Ovary (tissue), 9 donors: ENCODE data around the gene RSF1. TPM values are rescaled to one million over a fixed set of nuclear protein-coding genes. Genes with fewer than 3 reads are reported as not detected.
"Not testable (repeated sequence)": the region's sequence is repeated elsewhere in the genome, so short reads cannot be mapped to it uniquely, and the experiment has no call there.

Experiments used
- DNase-seq, 5 donors: peaks; one replicate each; pipeline ENCODE4 v3.0.0-alpha.2; 2019 to 2020
- H3K27ac ChIP-seq, 2 donors: fragments of 200-600 bp; one replicate each; pipeline versions ENCODE4 v1.5.1 to v1.8.0; 2019 to 2022
- H3K27me3 ChIP-seq: fragments of 200-600 bp; one replicate; pipeline ENCODE4 v1.8.0; 2022
- H3K36me3 ChIP-seq: fragments of 200-600 bp; sonication (generic); one replicate; pipeline ENCODE4 v1.5.1; 2019
- H3K4me1 ChIP-seq: one replicate; pipeline ENCODE4 v1.8.1; 2013; ENCODE audit warnings: mild to moderate bottlenecking, moderate library complexity; ENCODE audit not compliant: insufficient read depth
- H3K4me3 ChIP-seq: fragments of 200-600 bp; sonication (generic); one replicate; pipeline ENCODE4 v1.5.1; 2017
- H3K9me3 ChIP-seq, 2 donors: fragments of 200-600 bp in 1 of 2; sonication (generic) in 1 of 2; one replicate each; pipeline versions ENCODE4 v1.5.1 to v1.8.1; 2013 to 2019; ENCODE audit warnings: mild to moderate bottlenecking in 1 of 2, moderate library complexity in 1 of 2
- EP300 ChIP-seq: sonication (generic); formaldehyde crosslinking; IDR thresholded peaks from one replicate; pipeline ENCODE4 v1.6.1; 2017; ENCODE audit warnings: antibody characterized with exemption
- POLR2A ChIP-seq: fragments of 450-650 bp; IDR thresholded peaks from one replicate; pipeline ENCODE4 v1.6.1; 2017; ENCODE audit warnings: antibody characterized with exemption, mild to moderate bottlenecking, moderate library complexity
- WGBS, 3 donors: extraction: QIAGEN DNeasy Blood & Tissue Kit in 1 of 3; methylation state at CpG; one replicate each; pipeline versions ENCODE4 v1.1.5 to v1.1.7; 2013 to 2017; 5-methylcytosine and 5-hydroxymethylcytosine counted together
- intact Hi-C, 4 donors: fragments of 100-400 bp; cut with DNase I; formaldehyde crosslinking; loops; one replicate each; pipeline versions ENCODE4 v1.11.0 to v1.15.1; 2022 to 2023
- polyA plus RNA-seq, 2 donors: library from polyadenylated mRNA; stranded (reverse); fragments of 200-250 nt in 1 of 2; fragments of 350-450 nt in 1 of 2; fragmentation: Illumina TruSeq in 1 of 2; extraction: RNeasy Lipid Tissue Mini Kit (QIAGEN cat#74804) in 1 of 2; gene quantifications; one replicate each; pipeline ENCODE4 v1.2.3, GENCODE V29; 2013 to 2014
- total RNA-seq, 7 donors: library from RNA; depleted of rRNA in 2 of 7; stranded (reverse); fragments of >200 nt in 2 of 7; fragmentation: NEBNext Ultra II Directional in 3 of 7; extraction: Animal tissue kit (Norgen Biotek cat#: 25700) in 3 of 7; gene quantifications; one replicate each; pipeline versions ENCODE4 v1.1.0 to v1.2.4, GENCODE V29; 2016 to 2023
- TF ChIP-seq, protein P1 (sequence below), 3 donors: fragments of 450-650 bp in 2 of 3; fragments of 200-600 bp in 1 of 3; IDR thresholded peaks; one replicate each; pipeline versions ENCODE4 v1.5.1 to v1.8.0; 2016 to 2022; ENCODE audit warnings: antibody characterized with exemption in 3 of 3, mild to moderate bottlenecking in 1 of 3
- donor health status: DM: no; HTN: no; CAD: no; lungs with moderate emphysema.
- donor health status: DM: no; HTN: no; CAD: no.
- donor health status: Bipolar disorder and iron deficiency.
- donor health status: DM: yes; HTN: yes; CAD: no.
- donor health status: DM: no; HTN: no; CAD: no.
- donor health status: DM: yes; HTN: yes; CAD: no.

The RSF1 gene
- total and polyA plus RNA-seq, 9 donors, result 14.8 to 89.2 (median 76.4) TPM

DNA sequence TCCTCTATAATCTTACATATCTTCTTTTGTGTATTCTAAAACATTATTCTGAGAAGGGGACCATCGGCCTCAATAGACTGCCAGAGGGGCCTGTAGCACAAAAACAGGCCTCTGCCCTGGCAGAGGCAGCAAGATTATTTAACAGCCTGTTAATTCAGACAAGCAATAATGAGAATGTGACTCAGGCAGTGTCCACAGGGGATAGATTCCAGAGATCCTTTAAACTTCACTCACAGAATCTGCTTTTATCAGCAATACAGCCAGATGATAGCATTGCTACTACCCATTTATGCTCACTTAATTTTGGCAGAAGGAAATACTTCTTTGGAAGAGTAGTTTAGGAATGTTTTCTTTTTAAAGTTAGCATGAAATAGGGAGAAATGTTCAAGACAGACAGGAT lies 45.3 kb upstream of the RSF1 start:
- no peak for DNase-seq
- H3K9me3 ChIP-seq, result no peaks in the 10 kb centered on the region
- intact Hi-C loops, result no loop called here
- H3K27ac ChIP-seq, result no peak overlapping the region
- TF ChIP-seq POLR2A, result no peak
- TF ChIP-seq, protein P1, sequence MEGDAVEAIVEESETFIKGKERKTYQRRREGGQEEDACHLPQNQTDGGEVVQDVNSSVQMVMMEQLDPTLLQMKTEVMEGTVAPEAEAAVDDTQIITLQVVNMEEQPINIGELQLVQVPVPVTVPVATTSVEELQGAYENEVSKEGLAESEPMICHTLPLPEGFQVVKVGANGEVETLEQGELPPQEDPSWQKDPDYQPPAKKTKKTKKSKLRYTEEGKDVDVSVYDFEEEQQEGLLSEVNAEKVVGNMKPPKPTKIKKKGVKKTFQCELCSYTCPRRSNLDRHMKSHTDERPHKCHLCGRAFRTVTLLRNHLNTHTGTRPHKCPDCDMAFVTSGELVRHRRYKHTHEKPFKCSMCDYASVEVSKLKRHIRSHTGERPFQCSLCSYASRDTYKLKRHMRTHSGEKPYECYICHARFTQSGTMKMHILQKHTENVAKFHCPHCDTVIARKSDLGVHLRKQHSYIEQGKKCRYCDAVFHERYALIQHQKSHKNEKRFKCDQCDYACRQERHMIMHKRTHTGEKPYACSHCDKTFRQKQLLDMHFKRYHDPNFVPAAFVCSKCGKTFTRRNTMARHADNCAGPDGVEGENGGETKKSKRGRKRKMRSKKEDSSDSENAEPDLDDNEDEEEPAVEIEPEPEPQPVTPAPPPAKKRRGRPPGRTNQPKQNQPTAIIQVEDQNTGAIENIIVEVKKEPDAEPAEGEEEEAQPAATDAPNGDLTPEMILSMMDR (IDR thresholded peaks at IDR 0.05), result no peak
- no peak for TF ChIP-seq EP300
- WGBS, 3 donors, result 33 to 59% (median 43%) methylated on average over 1 of the region's 1 CpG
- H3K4me3 ChIP-seq, result no peak overlapping the region
- H3K27me3 ChIP-seq, result no peaks in the 10 kb centered on the region
- peaks cover 2% of the 10 kb centered on the region for H3K36me3 ChIP-seq
- peaks cover 3% of the 10 kb centered on the region for H3K4me1 ChIP-seq

DNA sequence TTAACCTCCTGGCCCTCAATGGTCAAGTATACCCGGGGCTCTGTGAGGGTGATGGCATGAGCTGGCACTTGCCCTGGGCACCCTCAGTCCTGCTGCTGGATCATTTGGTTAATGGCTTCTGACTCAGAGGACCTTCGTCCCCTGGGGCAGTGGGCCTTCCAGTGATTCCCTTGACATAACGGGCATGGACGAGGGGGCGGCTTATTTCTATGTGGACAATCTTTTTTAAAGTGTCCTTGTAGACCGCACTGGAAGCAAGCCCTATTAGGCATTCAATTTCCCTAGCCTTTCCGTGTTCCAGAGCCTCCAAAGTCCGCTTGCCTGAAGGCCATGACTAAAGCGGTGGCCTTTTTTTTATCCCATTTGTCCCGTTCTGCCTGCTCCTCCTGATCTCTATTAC lies 40.9 kb upstream of the RSF1 start:
- H3K36me3 ChIP-seq, H3K27me3 ChIP-seq, H3K27ac ChIP-seq, H3K4me1 ChIP-seq, DNase-seq, H3K4me3 ChIP-seq, intact Hi-C loops, H3K9me3 ChIP-seq: not testable (repeated sequence)
- WGBS, 3 donors, result 90 to 93% (median 90%) methylated on average over 10 of the region's 10 CpGs

DNA sequence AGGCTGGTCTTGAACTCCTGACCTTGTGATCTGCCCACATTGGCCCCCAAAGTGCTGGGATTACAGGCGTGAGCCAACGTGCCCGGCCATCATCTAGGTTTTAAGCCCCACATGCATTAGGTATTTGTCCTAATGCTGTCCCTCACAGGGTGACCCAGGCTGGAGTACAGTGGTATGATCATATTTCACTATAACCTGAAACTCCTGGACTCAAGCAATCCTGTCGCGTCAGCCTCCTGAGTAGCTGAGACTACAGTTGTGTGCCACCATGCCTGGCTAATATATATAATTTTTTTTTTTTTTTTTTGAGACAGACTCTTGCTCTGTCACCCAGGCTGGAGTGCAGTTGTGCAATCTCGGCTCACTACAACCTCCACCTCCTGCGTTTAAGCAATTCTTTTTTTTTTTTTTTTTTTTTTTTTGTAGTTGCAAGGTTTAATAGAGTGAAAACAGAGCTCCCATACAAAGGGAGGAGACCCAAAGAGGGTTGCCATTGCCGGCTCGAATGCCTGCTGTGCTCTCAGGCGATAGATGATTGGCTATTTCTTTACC lies 37.5 kb upstream of the RSF1 start:
- DNase-seq, H3K36me3 ChIP-seq, H3K27me3 ChIP-seq, intact Hi-C loops, H3K27ac ChIP-seq, H3K4me1 ChIP-seq, H3K4me3 ChIP-seq: not testable (repeated sequence)
- WGBS, 3 donors, result 91 to 96% (median 96%) methylated on average over 10 of the region's 10 CpGs
- H3K9me3 ChIP-seq, result peaks cover 0 to 11% of the 10 kb centered on the region in 2 donors

DNA sequence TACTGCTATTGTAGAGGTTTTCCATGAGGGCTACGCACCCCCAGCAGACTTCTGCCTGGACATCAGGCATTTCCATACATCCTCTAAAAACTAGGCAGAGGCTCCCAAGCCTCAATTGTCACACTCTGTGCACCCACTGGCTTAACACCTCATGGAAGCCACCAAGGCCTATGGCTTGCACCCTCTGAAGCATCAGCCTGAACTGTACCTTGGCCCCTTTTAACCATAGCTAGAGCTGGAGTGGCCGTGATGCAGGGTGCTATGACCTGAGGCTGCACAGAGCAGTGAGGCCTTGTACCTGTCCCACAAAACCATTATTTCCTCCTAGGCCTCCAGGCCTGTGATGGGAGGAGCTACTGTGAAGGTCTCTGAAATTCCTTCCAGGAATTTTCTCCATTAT lies 34.3 kb upstream of the RSF1 start:
- Histone ChIP-seq H3K9me3 (peaks cover 0 to 11% of the 10 kb centered on the region in 2 donors), H3K4me3 (no peak overlapping the region), H3K36me3 (no peaks in the 10 kb centered on the region), H3K27ac (no peak overlapping the region), H3K27me3 (no peaks in the 10 kb centered on the region), H3K4me1 (no peaks in the 10 kb centered on the region)
- 97 to 100% (median 100%) methylated on average over 2 of the region's 2 CpGs for WGBS, 3 donors
- DNase-seq, result no peak
- intact Hi-C loops, result no loop called here
- TF ChIP-seq EP300 (no peak), POLR2A (no peak)
- TF ChIP-seq, protein P1 (IDR thresholded peaks at IDR 0.05), result no peak

DNA sequence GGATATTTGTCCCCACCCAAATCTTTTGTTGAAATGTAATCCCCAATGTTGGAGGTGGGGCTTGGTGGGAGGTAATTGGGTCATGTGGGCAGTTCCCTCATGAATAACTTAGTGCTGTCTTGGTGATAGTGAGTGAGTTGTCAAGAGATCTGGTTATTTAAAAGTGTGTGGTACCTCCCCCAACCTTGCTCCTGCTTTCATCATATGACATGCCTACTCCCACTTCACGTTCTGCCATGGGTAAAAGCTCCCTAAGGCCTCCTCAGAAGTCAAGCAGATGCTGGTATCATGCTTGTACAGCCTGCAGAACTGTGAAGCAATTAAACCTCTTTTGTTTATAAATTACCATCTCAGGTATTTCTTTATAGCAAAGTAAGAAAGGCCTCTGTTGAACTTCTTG lies 31.0 kb upstream of the RSF1 start:
- H3K27ac ChIP-seq, result no peak overlapping the region
- TF ChIP-seq, protein P1 (IDR thresholded peaks at IDR 0.05), result no peak
- TF ChIP-seq EP300, result no peak
- TF ChIP-seq POLR2A, result no peak
- H3K4me1 ChIP-seq, result no peaks in the 10 kb centered on the region
- H3K36me3 ChIP-seq, result no peaks in the 10 kb centered on the region
- no peaks in the 10 kb centered on the region for H3K27me3 ChIP-seq
- intact Hi-C loops, result no loop called here
- DNase-seq, result no peak
- WGBS, 3 donors, result 59 to 72% (median 63%) methylated on average over 1 of the region's 1 CpG
- H3K4me3 ChIP-seq, result no peak overlapping the region
- H3K9me3 ChIP-seq, result peaks cover 0 to 11% of the 10 kb centered on the region in 2 donors

DNA sequence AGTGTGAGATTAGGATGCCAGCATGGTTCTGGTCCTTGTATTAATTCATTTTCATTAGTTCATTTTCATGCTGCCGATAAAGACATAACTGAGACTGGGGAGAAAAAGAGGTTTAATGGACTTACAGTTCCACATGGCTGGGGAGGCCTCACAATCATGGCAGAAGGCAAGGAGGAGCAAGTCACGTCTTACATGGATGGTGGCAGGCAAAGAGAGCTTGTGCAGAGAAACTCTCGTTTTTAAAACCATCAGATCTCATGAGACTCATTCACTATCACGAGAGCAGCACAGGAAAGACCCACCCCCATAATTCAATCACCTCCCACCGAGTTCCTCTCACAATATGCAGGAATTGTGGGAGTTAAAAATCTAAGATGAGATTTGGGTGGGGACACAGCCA lies 23.2 kb upstream of the RSF1 start:
- H3K4me1 ChIP-seq, H3K9me3 ChIP-seq, H3K27me3 ChIP-seq, DNase-seq, intact Hi-C loops, H3K4me3 ChIP-seq, H3K27ac ChIP-seq, H3K36me3 ChIP-seq: not testable (repeated sequence)
- WGBS, 3 donors, result 82 to 96% (median 94%) methylated on average over 5 of the region's 5 CpGs
